Hepatocyte (in vitro differentiated cells): Measurements from ENCODE around the gene EDN1.

ENCODE experiments used
- EZH2 ChIP-seq: fragments of 200-600 bp; sonication (generic); IDR thresholded peaks from 2 replicates; pipeline ENCODE4 v1.6.1; 2016; ENCODE audit warnings: antibody characterized with exemption, mild to moderate bottlenecking, borderline replicate concordance
- EZH2phosphoT487 ChIP-seq: fragments of 200-600 bp; sonication (generic); IDR thresholded peaks from one replicate; pipeline ENCODE4 v1.6.1; 2018; ENCODE audit warnings: antibody characterized with exemption, mild to moderate bottlenecking, low read depth, moderate library complexity; ENCODE audit not compliant: unreplicated experiment, severe bottlenecking
- TF ChIP-seq, protein P1 (sequence below): fragments of 200-600 bp; sonication (generic); IDR thresholded peaks from 2 replicates; pipeline ENCODE4 v1.5.1; 2016; ENCODE audit warnings: antibody characterized with exemption, mild to moderate bottlenecking; ENCODE audit not compliant: poor library complexity

DNA sequence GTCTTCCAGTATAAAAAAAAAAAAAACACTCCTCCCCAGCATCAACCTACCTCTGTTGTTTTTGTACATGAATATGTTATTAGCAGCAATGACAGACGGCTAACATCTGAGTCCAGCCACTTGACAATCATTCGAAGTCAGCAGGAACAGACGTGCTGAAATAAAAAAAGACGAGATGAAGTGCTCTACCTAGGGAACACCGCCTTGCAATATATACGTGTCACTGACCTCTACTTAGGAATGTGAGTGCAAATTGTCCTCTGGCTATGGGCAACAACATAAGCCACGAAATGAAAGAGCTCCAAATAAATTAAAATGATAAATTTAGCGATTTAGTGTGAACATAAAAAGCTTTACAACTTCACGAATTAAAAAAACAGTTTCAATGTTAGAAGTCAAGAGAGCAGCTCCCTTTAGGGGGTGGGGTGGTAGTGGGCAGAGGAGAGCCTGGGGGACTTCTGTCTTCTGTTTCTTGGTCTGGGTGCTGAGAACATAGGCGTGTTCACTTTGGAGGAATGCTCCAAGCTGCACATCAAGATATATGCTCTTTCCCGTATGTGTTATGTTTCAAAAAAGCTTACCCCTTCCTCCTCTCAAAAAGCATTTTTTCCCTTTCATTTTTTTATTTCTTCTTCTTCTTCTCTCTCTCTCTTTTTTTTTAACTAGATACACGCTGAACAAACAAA, 23.3 kb downstream of the EDN1 start:
- TF ChIP-seq, protein P1, sequence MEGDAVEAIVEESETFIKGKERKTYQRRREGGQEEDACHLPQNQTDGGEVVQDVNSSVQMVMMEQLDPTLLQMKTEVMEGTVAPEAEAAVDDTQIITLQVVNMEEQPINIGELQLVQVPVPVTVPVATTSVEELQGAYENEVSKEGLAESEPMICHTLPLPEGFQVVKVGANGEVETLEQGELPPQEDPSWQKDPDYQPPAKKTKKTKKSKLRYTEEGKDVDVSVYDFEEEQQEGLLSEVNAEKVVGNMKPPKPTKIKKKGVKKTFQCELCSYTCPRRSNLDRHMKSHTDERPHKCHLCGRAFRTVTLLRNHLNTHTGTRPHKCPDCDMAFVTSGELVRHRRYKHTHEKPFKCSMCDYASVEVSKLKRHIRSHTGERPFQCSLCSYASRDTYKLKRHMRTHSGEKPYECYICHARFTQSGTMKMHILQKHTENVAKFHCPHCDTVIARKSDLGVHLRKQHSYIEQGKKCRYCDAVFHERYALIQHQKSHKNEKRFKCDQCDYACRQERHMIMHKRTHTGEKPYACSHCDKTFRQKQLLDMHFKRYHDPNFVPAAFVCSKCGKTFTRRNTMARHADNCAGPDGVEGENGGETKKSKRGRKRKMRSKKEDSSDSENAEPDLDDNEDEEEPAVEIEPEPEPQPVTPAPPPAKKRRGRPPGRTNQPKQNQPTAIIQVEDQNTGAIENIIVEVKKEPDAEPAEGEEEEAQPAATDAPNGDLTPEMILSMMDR, result no peak
- TF ChIP-seq EZH2 (no peak), EZH2phosphoT487 (no peak)
